ENCODE data around the gene TSPOAP1. TPM values are rescaled to one million over a fixed set of nuclear protein-coding genes. Genes with fewer than 3 reads are reported as not detected.

The TSPOAP1 gene
- total and polyA plus RNA-seq, 10 of the 15 experiments (the other 5 are each of a cell fraction or from before 2014, with no cell fraction given) = 0.58 to 16.4 (median 4.2) TPM; not detected in 1

- ChIA-PET SMC1A (ENCODE audit: uncharacterized antibody, unreplicated experiment) (interaction anchor here (2.8 kb wide), 1 partner anchor 38 kb away, joined by 13 read pairs; no protein-coding TSS in a partner anchor), RAD21 (ENCODE audit: unreplicated experiment) (interaction anchor here (1.2 to 3.0 kb wide), 2 partner anchors 11 to 31 kb away, joined by 3 to 12 read pairs; no protein-coding TSS in a partner anchor), CTCF (interaction anchor here (0.6 to 7.1 kb wide), 5 partner anchors 9 to 127 kb away, joined by 3 to 56 read pairs (median 14); no protein-coding TSS in a partner anchor), POLR2A (interaction anchor here (0.7 kb wide), 1 partner anchor 11 kb away, joined by 3 read pairs; no protein-coding TSS in a partner anchor)
- no peaks in the 10 kb centered on the region for H3K79me2 ChIP-seq (ENCODE audit: control insufficient read depth, insufficient read depth, low read length)
- intact Hi-C loops (cut with micrococcal nuclease; ENCODE audit: unreplicated experiment) (no loop called here), in situ Hi-C loops (cut with MboI) (no loop called here)
- no peaks in the 10 kb centered on the region for H3K4me1 ChIP-seq (ENCODE audit: control insufficient read depth, insufficient read depth, low read length)
- H4K20me1 ChIP-seq (ENCODE audit: control insufficient read depth, insufficient read depth) = no peaks in the 10 kb centered on the region
- no TSS peak for BruUV-seq (replicated peaks)
- no peak overlapping the region for H3K27ac ChIP-seq (ENCODE audit: control insufficient read depth, insufficient read depth)
- H3K4me2 ChIP-seq (ENCODE audit: control insufficient read depth, insufficient read depth) = no peak overlapping the region
- no peak for TF ChIP-seq IKZF2 (IDR thresholded peaks at IDR 0.05)
- no peak for TF ChIP-seq EZH2 (IDR thresholded peaks at IDR 0.05; ENCODE audit: borderline replicate concordance, control insufficient read depth, low read depth, low read length)
- no peak for TF ChIP-seq SMARCA5 (IDR thresholded peaks at IDR 0.05)
- no peak for TF ChIP-seq SIN3A (IDR thresholded peaks at IDR 0.05; ENCODE audit: low read depth, low read length)
- no peak for TF ChIP-seq NKRF (conservative IDR thresholded peaks at IDR 0.05)
- no peak for TF ChIP-seq USF2 (IDR thresholded peaks at IDR 0.05; ENCODE audit: borderline replicate concordance, low read depth, low read length)
- no peak for TF ChIP-seq CHD1 (IDR thresholded peaks at IDR 0.05; ENCODE audit: low read depth, low read length)
- no peak for TF ChIP-seq PKNOX1 (IDR thresholded peaks at IDR 0.05)
- TF ChIP-seq MTA2 (IDR thresholded peaks at IDR 0.05; ENCODE audit: low read depth) = no peak
- WGBS (ENCODE audit: insufficient coverage, insufficient replicate concordance, low lambda C conversion rate, missing lambda C conversion rate) = 64% methylated on average over 18 of the region's 19 CpGs
- H3K9ac ChIP-seq (ENCODE audit: control insufficient read depth, insufficient read depth, low read length) = no peak overlapping the region
- H3K4me3 ChIP-seq = no peak overlapping the region
- DNase-seq (ENCODE audit: low read depth, low spot score) (no peak), ATAC-seq (no peak), FAIRE-seq (no peak)
- H2AFZ ChIP-seq (ENCODE audit: control insufficient read depth, low read depth, low read length) = no peak overlapping the region
- 0 out of 4 replicates have a peak, but pooled peaks cover 0 to 1% of the 10 kb centered on the region in 2 experiments for H3K36me3 ChIP-seq (ENCODE audit: control insufficient read depth in 2 of 2, insufficient read depth in 2 of 2, low read length in 1 of 2)
- no peaks in the 10 kb centered on the region for H3K9me3 ChIP-seq (replicated peaks; ENCODE audit: control insufficient read depth, insufficient read depth, low read length)
- H3K27me3 ChIP-seq (replicated peaks in 1 of 2; ENCODE audit: control insufficient read depth in 2 of 2, insufficient read depth in 2 of 2, low read length in 1 of 2) = no peaks in the 10 kb centered on the region
These were observed 22.3 kb downstream of the TSPOAP1 start for GRCh38 chr17:58306131-58306951.

Measured in GM12878 (cell line).